22Rv1 (cell line): ENCODE results near the gene NKD1.

ENCODE experiments used
- CTCF ChIP-seq: fragments of 450-650 bp; IDR thresholded peaks from 2 replicates; pipeline ENCODE4 v1.5.1; 2017; ENCODE audit warnings: mild to moderate bottlenecking
- ZFX ChIP-seq: fragments of 450-650 bp; IDR thresholded peaks from 2 replicates; pipeline ENCODE4 v1.6.1; 2017; ENCODE audit warnings: antibody characterized with exemption, borderline replicate concordance

- no peak for TF ChIP-seq CTCF
- no peak for TF ChIP-seq ZFX
Observed at GRCh38 chr16:50616386-50616785, 68.2 kb downstream of the NKD1 start.
